Measurements from ENCODE around the gene LRRK1. TPM values are rescaled to one million over a fixed set of nuclear protein-coding genes. Genes with fewer than 3 reads are reported as not detected.

LRRK1 gene
- total and polyA plus RNA-seq, 4 donors = 5.0 to 5.3 (median 5.2) TPM

GRCh38 chr15:101050623-101051290 is 131.6 kb downstream of the LRRK1 start:
- H3K4me1 ChIP-seq (ENCODE audit: control insufficient read depth, insufficient read depth, low read length) = peaks cover 41% of the 10 kb centered on the region
- H3K27me3 ChIP-seq (ENCODE audit: control insufficient read depth, insufficient read depth, low read length) = no peaks in the 10 kb centered on the region
- 83% methylated on average over 10 of the region's 10 CpGs for WGBS (ENCODE audit: insufficient coverage)
- H3K27ac ChIP-seq (ENCODE audit: low read depth, low read length) = no peak overlapping the region
- H3K9me3 ChIP-seq (ENCODE audit: control insufficient read depth, insufficient read depth, low read length) = no peaks in the 10 kb centered on the region
- H3K4me3 ChIP-seq (ENCODE audit: low read depth, low read length) = no peak overlapping the region
- peaks cover 22% of the 10 kb centered on the region for H3K36me3 ChIP-seq (ENCODE audit: control insufficient read depth, insufficient read depth, low read length)
- no peak for DNase-seq (ENCODE audit: low read depth in 4 of 6, low spot score in 6 of 6)

- no peak overlapping the region for H3K27ac ChIP-seq (ENCODE audit: low read depth, low read length)
- H3K36me3 ChIP-seq (ENCODE audit: control insufficient read depth, insufficient read depth, low read length) = peaks cover 22% of the 10 kb centered on the region
- peaks cover 34% of the 10 kb centered on the region for H3K4me1 ChIP-seq (ENCODE audit: control insufficient read depth, insufficient read depth, low read length)
- H3K27me3 ChIP-seq (ENCODE audit: control insufficient read depth, insufficient read depth, low read length) = no peaks in the 10 kb centered on the region
- H3K9me3 ChIP-seq (ENCODE audit: control insufficient read depth, insufficient read depth, low read length) = no peaks in the 10 kb centered on the region
- no peak overlapping the region for H3K4me3 ChIP-seq (ENCODE audit: low read depth, low read length)
- DNase-seq (ENCODE audit: low read depth in 4 of 6, low spot score in 6 of 6) = no peak
- WGBS (ENCODE audit: insufficient coverage) = 92% methylated on average over 28 of the region's 28 CpGs
These were observed 132.3 kb downstream of the LRRK1 start for GRCh38 chr15:101051291-101052030.

GRCh38 chr15:101052031-101052620 is 133.0 kb downstream of the LRRK1 start:
- 81% methylated on average over 11 of the region's 13 CpGs for WGBS (ENCODE audit: insufficient coverage)
- Histone ChIP-seq H3K4me1 (ENCODE audit: control insufficient read depth, insufficient read depth, low read length) (peaks cover 35% of the 10 kb centered on the region), H3K4me3 (ENCODE audit: low read depth, low read length) (no peak overlapping the region), H3K27me3 (ENCODE audit: control insufficient read depth, insufficient read depth, low read length) (no peaks in the 10 kb centered on the region), H3K9me3 (ENCODE audit: control insufficient read depth, insufficient read depth, low read length) (no peaks in the 10 kb centered on the region), H3K36me3 (ENCODE audit: control insufficient read depth, insufficient read depth, low read length) (peaks cover 25% of the 10 kb centered on the region), H3K27ac (ENCODE audit: low read depth, low read length) (no peak overlapping the region)
- no peak for DNase-seq (ENCODE audit: low read depth in 4 of 6, low spot score in 6 of 6)

- Histone ChIP-seq H3K36me3 (ENCODE audit: control insufficient read depth, insufficient read depth, low read length) (peaks cover 21% of the 10 kb centered on the region), H3K4me1 (ENCODE audit: control insufficient read depth, insufficient read depth, low read length) (peaks cover 30% of the 10 kb centered on the region), H3K9me3 (ENCODE audit: control insufficient read depth, insufficient read depth, low read length) (no peaks in the 10 kb centered on the region), H3K27me3 (ENCODE audit: control insufficient read depth, insufficient read depth, low read length) (no peaks in the 10 kb centered on the region), H3K4me3 (ENCODE audit: low read depth, low read length) (no peak overlapping the region), H3K27ac (ENCODE audit: low read depth, low read length) (no peak overlapping the region)
- no peak for DNase-seq (ENCODE audit: low read depth in 4 of 6, low spot score in 6 of 6)
- WGBS (ENCODE audit: insufficient coverage) = 99% methylated on average over 20 of the region's 20 CpGs
These were observed 133.5 kb downstream of the LRRK1 start for GRCh38 chr15:101052681-101053121.

GRCh38 chr15:101053261-101053660 is 134.1 kb downstream of the LRRK1 start:
- no peaks in the 10 kb centered on the region for H3K27me3 ChIP-seq (ENCODE audit: control insufficient read depth, insufficient read depth, low read length)
- H3K4me3 ChIP-seq (ENCODE audit: low read depth, low read length) = no peak overlapping the region
- peaks cover 27% of the 10 kb centered on the region for H3K4me1 ChIP-seq (ENCODE audit: control insufficient read depth, insufficient read depth, low read length)
- H3K27ac ChIP-seq (ENCODE audit: low read depth, low read length) = no peak overlapping the region
- peaks cover 21% of the 10 kb centered on the region for H3K36me3 ChIP-seq (ENCODE audit: control insufficient read depth, insufficient read depth, low read length)
- WGBS (ENCODE audit: insufficient coverage) = 81% methylated on average over 34 of the region's 34 CpGs
- no peaks in the 10 kb centered on the region for H3K9me3 ChIP-seq (ENCODE audit: control insufficient read depth, insufficient read depth, low read length)
- DNase-seq (ENCODE audit: low read depth in 4 of 6, low spot score in 6 of 6) = no peak

GRCh38 chr15:101054116-101054515 is 135.0 kb downstream of the LRRK1 start:
- 89% methylated on average over 7 of the region's 9 CpGs for WGBS (ENCODE audit: insufficient coverage)
- H3K4me1 ChIP-seq (ENCODE audit: control insufficient read depth, insufficient read depth, low read length) = peaks cover 19% of the 10 kb centered on the region
- no peaks in the 10 kb centered on the region for H3K27me3 ChIP-seq (ENCODE audit: control insufficient read depth, insufficient read depth, low read length)
- H3K36me3 ChIP-seq (ENCODE audit: control insufficient read depth, insufficient read depth, low read length) = peaks cover 21% of the 10 kb centered on the region
- no peak overlapping the region for H3K4me3 ChIP-seq (ENCODE audit: low read depth, low read length)
- no peaks in the 10 kb centered on the region for H3K9me3 ChIP-seq (ENCODE audit: control insufficient read depth, insufficient read depth, low read length)
- no peak overlapping the region for H3K27ac ChIP-seq (ENCODE audit: low read depth, low read length)
- no peak for DNase-seq (ENCODE audit: low read depth in 4 of 6, low spot score in 6 of 6)

- H3K9me3 ChIP-seq (ENCODE audit: control insufficient read depth, insufficient read depth, low read length) = no peaks in the 10 kb centered on the region
- peaks cover 25% of the 10 kb centered on the region for H3K36me3 ChIP-seq (ENCODE audit: control insufficient read depth, insufficient read depth, low read length)
- no peak for DNase-seq (ENCODE audit: low read depth in 4 of 6, low spot score in 6 of 6)
- no peaks in the 10 kb centered on the region for H3K27me3 ChIP-seq (ENCODE audit: control insufficient read depth, insufficient read depth, low read length)
- H3K4me3 ChIP-seq (ENCODE audit: low read depth, low read length) = no peak overlapping the region
- H3K4me1 ChIP-seq (ENCODE audit: control insufficient read depth, insufficient read depth, low read length) = peaks cover 16% of the 10 kb centered on the region
- no peak overlapping the region for H3K27ac ChIP-seq (ENCODE audit: low read depth, low read length)
- 94% methylated on average over 10 of the region's 12 CpGs for WGBS (ENCODE audit: insufficient coverage)
These were observed 135.8 kb downstream of the LRRK1 start for GRCh38 chr15:101054991-101055390.

GRCh38 chr15:101055411-101055810 is 136.3 kb downstream of the LRRK1 start:
- Histone ChIP-seq H3K27me3 (ENCODE audit: control insufficient read depth, insufficient read depth, low read length) (no peaks in the 10 kb centered on the region), H3K27ac (ENCODE audit: low read depth, low read length) (no peak overlapping the region), H3K4me3 (ENCODE audit: low read depth, low read length) (no peak overlapping the region), H3K9me3 (ENCODE audit: control insufficient read depth, insufficient read depth, low read length) (no peaks in the 10 kb centered on the region), H3K4me1 (ENCODE audit: control insufficient read depth, insufficient read depth, low read length) (peaks cover 14% of the 10 kb centered on the region), H3K36me3 (ENCODE audit: control insufficient read depth, insufficient read depth, low read length) (peaks cover 23% of the 10 kb centered on the region)
- 67% methylated on average over 2 of the region's 2 CpGs for WGBS (ENCODE audit: insufficient coverage)
- no peak for DNase-seq (ENCODE audit: low read depth in 4 of 6, low spot score in 6 of 6)

- H3K4me1 ChIP-seq (ENCODE audit: control insufficient read depth, insufficient read depth, low read length) = peaks cover 17% of the 10 kb centered on the region
- no peak for DNase-seq (ENCODE audit: low read depth in 4 of 6, low spot score in 6 of 6)
- no peaks in the 10 kb centered on the region for H3K27me3 ChIP-seq (ENCODE audit: control insufficient read depth, insufficient read depth, low read length)
- peaks cover 22% of the 10 kb centered on the region for H3K36me3 ChIP-seq (ENCODE audit: control insufficient read depth, insufficient read depth, low read length)
- H3K4me3 ChIP-seq (ENCODE audit: low read depth, low read length) = no peak overlapping the region
- 91% methylated on average over 11 of the region's 15 CpGs for WGBS (ENCODE audit: insufficient coverage)
- H3K27ac ChIP-seq (ENCODE audit: low read depth, low read length) = no peak overlapping the region
- no peaks in the 10 kb centered on the region for H3K9me3 ChIP-seq (ENCODE audit: control insufficient read depth, insufficient read depth, low read length)
These were observed 137.5 kb downstream of the LRRK1 start for GRCh38 chr15:101056366-101057334.
